Measurements from ENCODE around the gene SPDEF.

The SPDEF gene

GRCh38 chr6:34564181-34564580 lies 8.1 kb upstream of the SPDEF start:
- Histone ChIP-seq H3K4me1 (no peaks in the 10 kb centered on the region), H3K9me3 (no peaks in the 10 kb centered on the region), H3K27me3 (ENCODE audit: low read depth) (no peaks in the 10 kb centered on the region), H3K4me3 (no peak overlapping the region), H3K36me3 (replicated peaks) (no peaks in the 10 kb centered on the region)
- DNase-seq (ENCODE audit: low spot score in 2 of 2) = no peak
- in situ Hi-C loops (cut with MboI; ENCODE audit: low sequenced_read_pairs) = no loop called here

- no peaks in the 10 kb centered on the region for H3K4me1 ChIP-seq
- no peaks in the 10 kb centered on the region for H3K27me3 ChIP-seq (ENCODE audit: low read depth)
- no peak overlapping the region for H3K4me3 ChIP-seq
- in situ Hi-C loops (cut with MboI; ENCODE audit: low sequenced_read_pairs) = no loop called here
- no peaks in the 10 kb centered on the region for H3K36me3 ChIP-seq (replicated peaks)
- no peaks in the 10 kb centered on the region for H3K9me3 ChIP-seq
- no peak for DNase-seq (ENCODE audit: low spot score in 2 of 2)
These were observed 7.4 kb upstream of the SPDEF start for GRCh38 chr6:34563513-34563870.

GRCh38 chr6:34562861-34563512 lies 6.9 kb upstream of the SPDEF start:
- H3K9me3 ChIP-seq = no peaks in the 10 kb centered on the region
- no peaks in the 10 kb centered on the region for H3K27me3 ChIP-seq (ENCODE audit: low read depth)
- H3K4me1 ChIP-seq = no peaks in the 10 kb centered on the region
- in situ Hi-C loops (cut with MboI; ENCODE audit: low sequenced_read_pairs) = no loop called here
- no peak for DNase-seq (ENCODE audit: low spot score in 2 of 2)
- no peaks in the 10 kb centered on the region for H3K36me3 ChIP-seq (replicated peaks)
- no peak overlapping the region for H3K4me3 ChIP-seq

GRCh38 chr6:34562350-34562749 lies 6.2 kb upstream of the SPDEF start:
- in situ Hi-C loops (cut with MboI; ENCODE audit: low sequenced_read_pairs) = no loop called here
- H3K36me3 ChIP-seq (replicated peaks) = no peaks in the 10 kb centered on the region
- H3K4me3 ChIP-seq = no peak overlapping the region
- no peaks in the 10 kb centered on the region for H3K9me3 ChIP-seq
- DNase-seq (ENCODE audit: low spot score in 2 of 2) = no peak
- H3K4me1 ChIP-seq = no peaks in the 10 kb centered on the region
- H3K27me3 ChIP-seq (ENCODE audit: low read depth) = no peaks in the 10 kb centered on the region

GRCh38 chr6:34561227-34561530 lies 5.0 kb upstream of the SPDEF start:
- in situ Hi-C loops (cut with MboI; ENCODE audit: low sequenced_read_pairs) = no loop called here
- no peak for DNase-seq (ENCODE audit: low spot score in 2 of 2)
- H3K4me3 ChIP-seq = no peak overlapping the region
- no peaks in the 10 kb centered on the region for H3K4me1 ChIP-seq
- H3K27me3 ChIP-seq (ENCODE audit: low read depth) = no peaks in the 10 kb centered on the region
- H3K9me3 ChIP-seq = no peaks in the 10 kb centered on the region
- no peaks in the 10 kb centered on the region for H3K36me3 ChIP-seq (replicated peaks)

- no peaks in the 10 kb centered on the region for H3K27me3 ChIP-seq (ENCODE audit: low read depth)
- H3K9me3 ChIP-seq = no peaks in the 10 kb centered on the region
- no peaks in the 10 kb centered on the region for H3K36me3 ChIP-seq (replicated peaks)
- no peaks in the 10 kb centered on the region for H3K4me1 ChIP-seq
- no peak overlapping the region for H3K4me3 ChIP-seq
- in situ Hi-C loops (cut with MboI; ENCODE audit: low sequenced_read_pairs) = no loop called here
- no peak for DNase-seq (ENCODE audit: low spot score in 2 of 2)
These were observed 4.5 kb upstream of the SPDEF start for GRCh38 chr6:34560366-34561226.

- Histone ChIP-seq H3K4me1 (no peaks in the 10 kb centered on the region), H3K4me3 (no peak overlapping the region), H3K9me3 (no peaks in the 10 kb centered on the region), H3K27me3 (ENCODE audit: low read depth) (no peaks in the 10 kb centered on the region), H3K36me3 (replicated peaks) (no peaks in the 10 kb centered on the region)
- in situ Hi-C loops (cut with MboI; ENCODE audit: low sequenced_read_pairs) = no loop called here
- no peak for DNase-seq (ENCODE audit: low spot score in 2 of 2)
These were observed 3.7 kb upstream of the SPDEF start for GRCh38 chr6:34559651-34560365.

GRCh38 chr6:34558172-34558714 lies 2.1 kb upstream of the SPDEF start:
- no peaks in the 10 kb centered on the region for H3K36me3 ChIP-seq (replicated peaks)
- no peak for DNase-seq (ENCODE audit: low spot score in 2 of 2)
- no peaks in the 10 kb centered on the region for H3K9me3 ChIP-seq
- in situ Hi-C loops (cut with MboI; ENCODE audit: low sequenced_read_pairs) = no loop called here
- H3K4me3 ChIP-seq = no peak overlapping the region
- H3K27me3 ChIP-seq (ENCODE audit: low read depth) = no peaks in the 10 kb centered on the region
- H3K4me1 ChIP-seq = no peaks in the 10 kb centered on the region

GRCh38 chr6:34557228-34557627 lies 1.1 kb upstream of the SPDEF start:
- in situ Hi-C loops (cut with MboI; ENCODE audit: low sequenced_read_pairs) = no loop called here
- no peaks in the 10 kb centered on the region for H3K9me3 ChIP-seq
- no peak for DNase-seq (ENCODE audit: low spot score in 2 of 2)
- no peaks in the 10 kb centered on the region for H3K4me1 ChIP-seq
- no peak overlapping the region for H3K4me3 ChIP-seq
- H3K36me3 ChIP-seq (replicated peaks) = no peaks in the 10 kb centered on the region
- H3K27me3 ChIP-seq (ENCODE audit: low read depth) = no peaks in the 10 kb centered on the region

- Histone ChIP-seq H3K27me3 (ENCODE audit: low read depth) (no peaks in the 10 kb centered on the region), H3K36me3 (replicated peaks) (no peaks in the 10 kb centered on the region), H3K9me3 (no peaks in the 10 kb centered on the region), H3K4me3 (no peak overlapping the region), H3K4me1 (no peaks in the 10 kb centered on the region)
- DNase-seq (ENCODE audit: low spot score in 2 of 2) = no peak
- in situ Hi-C loops (cut with MboI; ENCODE audit: low sequenced_read_pairs) = no loop called here
These were observed 364 bp upstream of the SPDEF start for GRCh38 chr6:34556493-34556892.

GRCh38 chr6:34555328-34555727 lies 801 bp downstream of the SPDEF start:
- Histone ChIP-seq H3K27me3 (ENCODE audit: low read depth) (no peaks in the 10 kb centered on the region), H3K36me3 (replicated peaks) (no peaks in the 10 kb centered on the region), H3K4me3 (no peak overlapping the region), H3K4me1 (no peaks in the 10 kb centered on the region), H3K9me3 (no peaks in the 10 kb centered on the region)
- DNase-seq (ENCODE audit: low spot score in 2 of 2) = no peak
- in situ Hi-C loops (cut with MboI; ENCODE audit: low sequenced_read_pairs) = no loop called here

GRCh38 chr6:34555007-34555322 lies 1.2 kb downstream of the SPDEF start:
- Histone ChIP-seq H3K27me3 (ENCODE audit: low read depth) (no peaks in the 10 kb centered on the region), H3K9me3 (no peaks in the 10 kb centered on the region), H3K36me3 (replicated peaks) (no peaks in the 10 kb centered on the region), H3K4me1 (no peaks in the 10 kb centered on the region), H3K4me3 (no peak overlapping the region)
- in situ Hi-C loops (cut with MboI; ENCODE audit: low sequenced_read_pairs) = no loop called here
- DNase-seq (ENCODE audit: low spot score in 2 of 2) = no peak

GRCh38 chr6:34554291-34555006 lies 1.7 kb downstream of the SPDEF start:
- Histone ChIP-seq H3K4me3 (no peak overlapping the region), H3K36me3 (replicated peaks) (no peaks in the 10 kb centered on the region), H3K9me3 (no peaks in the 10 kb centered on the region), H3K27me3 (ENCODE audit: low read depth) (no peaks in the 10 kb centered on the region), H3K4me1 (no peaks in the 10 kb centered on the region)
- no peak for DNase-seq (ENCODE audit: low spot score in 2 of 2)
- in situ Hi-C loops (cut with MboI; ENCODE audit: low sequenced_read_pairs) = no loop called here

GRCh38 chr6:34553750-34554149 lies 2.4 kb downstream of the SPDEF start:
- Histone ChIP-seq H3K9me3 (no peaks in the 10 kb centered on the region), H3K4me1 (no peaks in the 10 kb centered on the region), H3K27me3 (ENCODE audit: low read depth) (no peaks in the 10 kb centered on the region), H3K4me3 (no peak overlapping the region), H3K36me3 (replicated peaks) (no peaks in the 10 kb centered on the region)
- in situ Hi-C loops (cut with MboI; ENCODE audit: low sequenced_read_pairs) = no loop called here
- DNase-seq (ENCODE audit: low spot score in 2 of 2) = no peak
